ENCODE results near the gene ZNF598. TPM values are rescaled to one million over a fixed set of nuclear protein-coding genes. Genes with fewer than 3 reads are reported as not detected.

The ZNF598 gene
- total RNA-seq, 1 experiment from 2014 or later = 85.7 TPM

GRCh38 chr16:2001456-2002355 lies 7.9 kb downstream of the ZNF598 start:
- in situ Hi-C loops (cut with HindIII; ENCODE audit: low pct_unique_long_range_greater_than_20kb, low sequenced_read_pairs) (no loop called here), intact Hi-C loops (cut with micrococcal nuclease; ENCODE audit: unreplicated experiment) (no loop called here)
- TF ChIP-seq, protein P1, sequence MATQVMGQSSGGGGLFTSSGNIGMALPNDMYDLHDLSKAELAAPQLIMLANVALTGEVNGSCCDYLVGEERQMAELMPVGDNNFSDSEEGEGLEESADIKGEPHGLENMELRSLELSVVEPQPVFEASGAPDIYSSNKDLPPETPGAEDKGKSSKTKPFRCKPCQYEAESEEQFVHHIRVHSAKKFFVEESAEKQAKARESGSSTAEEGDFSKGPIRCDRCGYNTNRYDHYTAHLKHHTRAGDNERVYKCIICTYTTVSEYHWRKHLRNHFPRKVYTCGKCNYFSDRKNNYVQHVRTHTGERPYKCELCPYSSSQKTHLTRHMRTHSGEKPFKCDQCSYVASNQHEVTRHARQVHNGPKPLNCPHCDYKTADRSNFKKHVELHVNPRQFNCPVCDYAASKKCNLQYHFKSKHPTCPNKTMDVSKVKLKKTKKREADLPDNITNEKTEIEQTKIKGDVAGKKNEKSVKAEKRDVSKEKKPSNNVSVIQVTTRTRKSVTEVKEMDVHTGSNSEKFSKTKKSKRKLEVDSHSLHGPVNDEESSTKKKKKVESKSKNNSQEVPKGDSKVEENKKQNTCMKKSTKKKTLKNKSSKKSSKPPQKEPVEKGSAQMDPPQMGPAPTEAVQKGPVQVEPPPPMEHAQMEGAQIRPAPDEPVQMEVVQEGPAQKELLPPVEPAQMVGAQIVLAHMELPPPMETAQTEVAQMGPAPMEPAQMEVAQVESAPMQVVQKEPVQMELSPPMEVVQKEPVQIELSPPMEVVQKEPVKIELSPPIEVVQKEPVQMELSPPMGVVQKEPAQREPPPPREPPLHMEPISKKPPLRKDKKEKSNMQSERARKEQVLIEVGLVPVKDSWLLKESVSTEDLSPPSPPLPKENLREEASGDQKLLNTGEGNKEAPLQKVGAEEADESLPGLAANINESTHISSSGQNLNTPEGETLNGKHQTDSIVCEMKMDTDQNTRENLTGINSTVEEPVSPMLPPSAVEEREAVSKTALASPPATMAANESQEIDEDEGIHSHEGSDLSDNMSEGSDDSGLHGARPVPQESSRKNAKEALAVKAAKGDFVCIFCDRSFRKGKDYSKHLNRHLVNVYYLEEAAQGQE (IDR thresholded peaks at IDR 0.05; ENCODE audit: insufficient read depth in 1 of 2, low read depth in 2 of 2, low read length in 1 of 2) = no peak
- TF ChIP-seq, protein P2, sequence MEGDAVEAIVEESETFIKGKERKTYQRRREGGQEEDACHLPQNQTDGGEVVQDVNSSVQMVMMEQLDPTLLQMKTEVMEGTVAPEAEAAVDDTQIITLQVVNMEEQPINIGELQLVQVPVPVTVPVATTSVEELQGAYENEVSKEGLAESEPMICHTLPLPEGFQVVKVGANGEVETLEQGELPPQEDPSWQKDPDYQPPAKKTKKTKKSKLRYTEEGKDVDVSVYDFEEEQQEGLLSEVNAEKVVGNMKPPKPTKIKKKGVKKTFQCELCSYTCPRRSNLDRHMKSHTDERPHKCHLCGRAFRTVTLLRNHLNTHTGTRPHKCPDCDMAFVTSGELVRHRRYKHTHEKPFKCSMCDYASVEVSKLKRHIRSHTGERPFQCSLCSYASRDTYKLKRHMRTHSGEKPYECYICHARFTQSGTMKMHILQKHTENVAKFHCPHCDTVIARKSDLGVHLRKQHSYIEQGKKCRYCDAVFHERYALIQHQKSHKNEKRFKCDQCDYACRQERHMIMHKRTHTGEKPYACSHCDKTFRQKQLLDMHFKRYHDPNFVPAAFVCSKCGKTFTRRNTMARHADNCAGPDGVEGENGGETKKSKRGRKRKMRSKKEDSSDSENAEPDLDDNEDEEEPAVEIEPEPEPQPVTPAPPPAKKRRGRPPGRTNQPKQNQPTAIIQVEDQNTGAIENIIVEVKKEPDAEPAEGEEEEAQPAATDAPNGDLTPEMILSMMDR (IDR thresholded peaks at IDR 0.05) = no peak
- TF ChIP-seq SIN3A (IDR thresholded peaks at IDR 0.05; ENCODE audit: borderline replicate concordance, insufficient read depth, low read depth, low read length) (no peak), TCF7L2 (IDR thresholded peaks at IDR 0.05; ENCODE audit: low read depth, low read length) (no peak), POLR2AphosphoS5 (IDR thresholded peaks at IDR 0.05; ENCODE audit: low read depth, low read length) (no peak)
- peaks cover 28% of the 10 kb centered on the region for H3K4me1 ChIP-seq (ENCODE audit: control insufficient read depth, insufficient read depth, low read length)
- BruUV-seq (replicated peaks) = no TSS peak
- H3K4me3 ChIP-seq (ENCODE audit: low read depth in 2 of 2, low read length in 2 of 2) = no peak overlapping the region
- no peaks in the 10 kb centered on the region for H3K9me3 ChIP-seq (ENCODE audit: control insufficient read depth, insufficient read depth, low read depth, low read length)
- ChIA-PET CTCF (no interaction called here), POLR2A (no interaction called here)
- DNase-seq (ENCODE audit: low read depth, low spot score) (no peak), ATAC-seq (no peak)
- no peak overlapping the region for H3K27ac ChIP-seq (ENCODE audit: low read length)
- H3K27me3 ChIP-seq (ENCODE audit: control insufficient read depth, insufficient read depth, low read length) = no peaks in the 10 kb centered on the region
- H3K36me3 ChIP-seq (ENCODE audit: control insufficient read depth, insufficient read depth, low read length) = peaks cover 6% of the 10 kb centered on the region; the same call in 1 of the 2 replicates

- Histone ChIP-seq H3K36me3 (ENCODE audit: control insufficient read depth, insufficient read depth, low read length) (peaks cover 6% of the 10 kb centered on the region; the same call in 1 of the 2 replicates), H3K27me3 (ENCODE audit: control insufficient read depth, insufficient read depth, low read length) (no peaks in the 10 kb centered on the region), H3K4me1 (ENCODE audit: control insufficient read depth, insufficient read depth, low read length) (peaks cover 22% of the 10 kb centered on the region), H3K27ac (ENCODE audit: low read length) (no peak overlapping the region), H3K4me3 (ENCODE audit: low read depth in 2 of 2, low read length in 2 of 2) (no peak overlapping the region), H3K9me3 (ENCODE audit: control insufficient read depth, insufficient read depth, low read depth, low read length) (no peaks in the 10 kb centered on the region)
- in situ Hi-C loops (cut with HindIII; ENCODE audit: low pct_unique_long_range_greater_than_20kb, low sequenced_read_pairs) = no loop called here
- ATAC-seq (no peak), DNase-seq (ENCODE audit: low read depth, low spot score) (no peak)
- TF ChIP-seq, protein P1 (IDR thresholded peaks at IDR 0.05; ENCODE audit: insufficient read depth in 1 of 2, low read depth in 2 of 2, low read length in 1 of 2) = no peak
- intact Hi-C loops (cut with micrococcal nuclease; ENCODE audit: unreplicated experiment) = no loop called here
- BruUV-seq (replicated peaks) = no TSS peak
- POLR2A ChIA-PET = no interaction called here
- CTCF ChIA-PET = no interaction called here
Observed at GRCh38 chr16:2001035-2001434, 8.6 kb downstream of the ZNF598 start.
